ENCODE data around the gene BCL2A1.
"Not testable (repeated sequence)": the region's sequence is repeated elsewhere in the genome, so short reads cannot be mapped to it uniquely, and the experiment has no call there.

Gene BCL2A1

DNA sequence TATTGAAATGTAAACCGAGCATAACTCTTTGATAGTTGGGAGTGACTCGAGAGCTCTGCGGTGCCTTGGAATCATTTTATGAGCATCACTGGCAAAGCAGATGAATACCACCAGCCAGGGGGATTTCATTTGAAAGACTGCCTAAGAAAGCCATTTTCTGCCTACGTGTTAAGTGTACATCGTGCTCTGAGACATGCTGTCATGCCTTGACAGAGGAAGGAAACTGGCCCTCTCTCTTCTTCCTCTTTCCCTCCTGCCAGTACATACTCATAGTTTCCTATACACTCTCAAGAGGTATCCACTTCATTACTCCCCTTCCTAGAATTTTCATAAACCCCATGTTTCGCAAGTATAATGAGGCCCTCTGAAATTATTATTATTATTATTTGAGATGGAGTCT is 8.8 kb downstream of the BCL2A1 start:
- no peak for DNase-seq (ENCODE audit: low read depth in 1 of 2, low spot score in 1 of 2)

DNA sequence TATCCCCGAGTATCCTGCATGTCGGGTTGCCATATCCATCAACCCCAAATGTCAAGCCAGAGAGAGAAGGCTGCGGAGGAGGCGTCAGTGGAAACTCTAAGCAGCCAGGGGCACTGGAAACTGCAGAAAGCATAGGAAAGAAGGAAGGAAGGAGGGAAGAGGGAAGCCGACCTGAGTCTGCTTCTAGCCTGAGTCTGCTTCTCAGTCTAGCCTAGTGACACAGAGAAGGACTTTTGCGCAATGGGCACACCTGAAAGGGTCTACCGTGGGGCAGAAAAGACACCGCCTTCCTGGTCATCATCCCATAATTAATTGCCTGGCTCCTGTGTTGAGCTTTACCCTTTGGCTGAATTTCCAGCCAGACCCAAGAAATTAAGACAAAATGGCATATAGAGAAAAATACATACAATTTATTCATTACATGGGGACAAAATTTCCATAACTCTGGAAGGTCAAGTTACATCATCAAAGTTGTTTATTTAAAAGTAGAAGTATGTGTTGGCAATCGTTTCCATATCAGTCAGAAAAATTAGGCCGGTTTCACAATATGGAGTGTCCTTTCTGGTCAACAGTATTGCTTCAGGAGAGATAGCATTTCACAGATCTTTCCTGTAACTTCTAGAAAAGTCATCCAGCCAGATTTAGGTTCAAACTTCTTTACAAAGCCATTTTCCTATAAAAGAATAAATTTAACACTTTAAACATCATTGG is 10.3 kb downstream of the BCL2A1 start:
- DNase-seq (ENCODE audit: low read depth in 1 of 2, low spot score in 1 of 2) = no peak

- DNase-seq (ENCODE audit: low read depth in 1 of 2, low spot score in 1 of 2) = no peak
Measured at GRCh38 chr15:79957741-79958140, 13.3 kb downstream of the BCL2A1 start.

DNA sequence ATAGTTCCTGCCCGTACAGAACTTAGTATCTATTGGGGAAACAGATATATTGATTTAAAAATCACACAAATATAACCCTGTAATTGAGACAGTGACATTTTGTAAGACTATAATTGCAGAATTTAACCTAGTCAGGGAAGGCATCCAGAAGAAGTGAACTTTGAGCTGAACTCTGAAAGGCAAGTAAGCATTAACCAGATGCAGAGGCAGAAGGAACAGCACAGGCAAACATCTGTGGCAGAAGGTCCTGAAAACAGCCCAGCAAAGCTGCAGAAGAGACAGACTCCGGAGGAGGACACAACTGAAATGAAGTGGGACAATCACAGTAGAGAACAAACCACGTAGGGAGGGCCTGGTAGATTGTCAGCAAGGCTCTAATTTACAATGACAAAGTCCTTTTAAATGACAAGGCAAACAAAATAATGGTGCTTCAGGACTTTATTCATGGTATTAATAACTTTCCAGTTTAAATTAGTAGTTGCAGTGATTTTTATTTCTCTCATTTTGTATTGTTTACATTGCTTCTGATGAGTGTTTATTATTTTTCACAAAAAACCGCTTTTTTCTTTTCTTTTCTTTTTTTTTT is 14.5 kb downstream of the BCL2A1 start:
- DNase-seq (ENCODE audit: low read depth in 1 of 2, low spot score in 1 of 2) = no peak

DNA sequence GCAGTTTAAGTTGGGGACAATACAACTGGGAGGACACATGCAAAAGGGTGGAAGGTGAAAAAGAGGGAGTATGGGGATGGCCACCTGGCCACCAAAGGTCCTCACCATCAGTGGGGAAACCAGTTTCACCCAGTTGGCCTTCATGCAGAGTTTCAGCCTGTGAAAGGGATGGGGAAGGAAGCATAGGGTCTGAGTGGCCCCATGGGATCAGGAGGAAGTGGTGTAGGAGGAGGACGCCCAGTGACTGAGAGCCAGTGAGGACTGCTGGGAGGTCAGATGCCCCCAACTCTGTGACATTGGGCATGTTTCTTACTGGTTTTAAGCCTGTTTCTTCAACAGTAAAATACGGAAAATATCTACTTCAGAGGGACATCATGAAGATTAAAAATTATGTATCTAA is 16.3 kb downstream of the BCL2A1 start:
- DNase-seq (ENCODE audit: low read depth in 1 of 2, low spot score in 1 of 2) = no peak

DNA sequence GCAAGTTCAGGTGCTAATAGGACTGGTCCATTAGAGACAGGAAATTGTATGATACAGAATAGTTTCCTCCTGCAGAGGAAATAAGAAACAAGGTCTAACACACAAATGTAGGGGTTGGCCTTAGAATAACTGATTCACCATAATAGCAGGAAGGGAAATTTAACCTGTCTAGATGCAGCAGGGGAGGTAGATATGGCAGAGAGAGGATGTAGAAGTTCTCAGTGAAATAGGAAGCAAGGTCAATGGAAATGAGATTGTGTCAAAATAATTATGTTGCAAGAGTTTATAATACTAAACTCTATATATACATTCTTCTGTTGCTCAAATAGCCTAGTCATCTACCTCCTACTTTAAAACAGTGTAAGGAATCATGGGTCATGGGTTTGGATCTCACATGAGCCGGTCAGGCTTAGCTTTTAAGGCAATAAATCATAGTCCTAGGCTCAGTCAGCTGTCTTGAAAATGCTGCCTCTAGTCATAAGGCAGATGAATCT is 17.0 kb downstream of the BCL2A1 start:
- no peak for DNase-seq (ENCODE audit: low read depth in 1 of 2, low spot score in 1 of 2)

- DNase-seq (ENCODE audit: low read depth in 1 of 2, low spot score in 1 of 2) = no peak
Measured at GRCh38 chr15:79952329-79952728, 18.7 kb downstream of the BCL2A1 start.

- no peak for DNase-seq (ENCODE audit: low read depth in 1 of 2, low spot score in 1 of 2)
Measured at GRCh38 chr15:79950247-79950646, 20.7 kb downstream of the BCL2A1 start.

GRCh38 chr15:79948761-79949160 is 22.2 kb downstream of the BCL2A1 start:
- no peak for DNase-seq (ENCODE audit: low read depth in 1 of 2, low spot score in 1 of 2)

- no peak for DNase-seq (ENCODE audit: low read depth in 1 of 2, low spot score in 1 of 2)
Measured at GRCh38 chr15:79948095-79948695, 22.8 kb downstream of the BCL2A1 start.

DNA sequence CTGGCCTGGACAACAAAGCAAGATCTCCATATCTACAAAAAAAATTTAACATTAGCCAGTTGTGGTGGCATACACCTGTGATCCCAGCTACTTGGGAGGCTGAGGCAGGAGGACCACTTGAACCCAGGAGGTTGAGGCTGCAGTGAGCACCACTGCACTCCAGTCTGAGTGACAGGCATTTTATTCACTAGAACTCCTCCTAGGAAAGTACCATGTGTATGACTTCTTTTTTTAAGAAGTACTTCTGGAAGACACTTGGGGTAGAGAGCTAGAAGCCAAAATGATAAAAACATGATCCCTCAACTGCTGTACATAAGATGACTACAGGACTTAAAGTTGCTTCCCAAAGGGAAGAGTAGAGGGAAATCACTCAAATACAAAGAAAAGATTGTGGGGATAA is 24.0 kb downstream of the BCL2A1 start:
- DNase-seq (ENCODE audit: low read depth in 1 of 2, low spot score in 1 of 2) = no peak

DNA sequence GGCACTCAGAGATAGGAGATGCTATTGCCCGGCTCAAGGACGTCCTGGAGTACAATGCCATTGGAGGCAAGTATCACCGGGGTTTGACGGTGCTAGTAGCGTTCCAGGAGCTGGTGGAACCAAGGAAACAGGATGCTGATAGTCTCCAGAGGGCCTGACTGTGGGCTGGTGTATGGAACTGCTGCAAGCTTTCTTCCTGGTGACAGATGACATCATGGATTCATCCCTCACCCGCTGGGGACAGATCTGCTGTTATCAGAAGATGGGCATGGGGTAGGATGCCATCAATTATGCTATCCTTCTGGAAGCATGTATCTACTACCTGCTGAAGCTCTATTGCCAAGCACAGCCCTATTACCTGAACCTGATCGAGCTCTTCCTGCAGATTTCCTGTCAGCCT is 26.4 kb downstream of the BCL2A1 start:
- DNase-seq (ENCODE audit: low read depth in 1 of 2, low spot score in 1 of 2) = no peak

GRCh38 chr15:79943820-79944219 is 27.2 kb downstream of the BCL2A1 start:
- DNase-seq (ENCODE audit: low read depth in 1 of 2, low spot score in 1 of 2) = no peak

DNA sequence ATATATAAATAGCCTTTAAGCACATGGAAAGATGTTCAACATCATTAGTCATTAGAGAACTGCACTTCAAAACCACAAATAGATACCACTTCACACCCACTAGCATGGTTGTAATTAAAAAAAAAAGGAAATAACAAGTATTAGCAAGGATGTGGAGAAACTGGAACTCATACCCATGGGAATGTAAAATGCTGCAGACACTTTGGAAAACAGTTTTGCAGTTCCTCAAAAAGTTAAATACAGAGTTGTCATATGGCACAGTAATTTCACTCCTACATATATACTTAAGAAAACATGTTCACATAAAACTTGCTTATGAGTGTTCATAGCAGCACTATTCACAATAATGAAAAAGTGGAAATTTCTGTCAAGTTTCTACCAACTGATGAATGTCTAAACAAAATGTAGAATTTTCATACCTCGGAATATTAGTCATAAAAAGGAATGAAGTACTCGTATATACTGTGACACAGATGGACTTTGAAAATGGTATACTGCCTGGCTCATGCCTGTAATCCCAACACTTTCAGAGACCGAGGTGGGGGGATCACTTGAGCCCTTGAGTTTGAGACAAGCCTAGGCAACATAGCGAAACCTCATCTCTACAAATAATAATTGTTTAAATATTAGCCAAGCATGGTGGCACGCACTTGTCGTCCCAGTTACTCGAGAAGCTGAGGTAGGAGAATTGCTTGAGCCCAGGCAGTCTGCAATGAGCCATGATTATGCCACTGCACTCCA is 28.1 kb downstream of the BCL2A1 start:
- no peak for DNase-seq (ENCODE audit: low read depth in 1 of 2, low spot score in 1 of 2)

GRCh38 chr15:79939399-79939798 is 31.6 kb downstream of the BCL2A1 start:
- DNase-seq (ENCODE audit: low read depth in 1 of 2, low spot score in 1 of 2) = no peak

GRCh38 chr15:79938143-79938542 is 32.9 kb downstream of the BCL2A1 start:
- no peak for DNase-seq (ENCODE audit: low read depth in 1 of 2, low spot score in 1 of 2)

DNA sequence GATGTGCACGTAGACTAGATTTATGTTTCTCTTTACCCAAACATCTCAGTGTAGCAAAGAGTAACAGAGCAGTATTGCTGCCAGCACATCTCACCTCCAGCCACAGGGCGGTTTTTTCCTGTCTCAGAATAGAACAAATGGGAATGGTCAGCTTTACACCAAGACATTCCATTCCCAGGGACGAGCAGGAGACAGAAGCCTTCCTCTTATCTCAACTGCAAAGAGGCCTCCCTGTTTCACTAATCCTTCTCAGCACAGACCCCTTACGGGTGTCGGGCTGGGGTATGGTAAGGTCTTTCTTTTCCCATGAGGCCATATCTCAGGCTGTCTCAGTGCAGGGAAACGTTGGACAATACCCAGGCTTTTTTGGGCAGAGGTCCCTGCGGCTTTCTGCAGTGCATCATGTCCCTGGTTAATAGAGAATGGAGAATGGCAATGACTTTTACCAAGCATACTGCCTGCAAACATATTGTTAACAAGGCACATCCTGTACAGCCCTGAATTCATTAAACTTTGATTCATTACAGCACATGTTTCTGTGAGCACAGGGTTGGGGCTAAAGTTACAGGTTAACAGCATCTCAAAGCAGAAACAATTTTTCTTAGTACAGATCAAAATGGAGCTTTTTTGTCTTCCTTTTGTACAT is 35.3 kb downstream of the BCL2A1 start:
- DNase-seq (ENCODE audit: low read depth in 1 of 2, low spot score in 1 of 2) = not testable (repeated sequence)

DNA sequence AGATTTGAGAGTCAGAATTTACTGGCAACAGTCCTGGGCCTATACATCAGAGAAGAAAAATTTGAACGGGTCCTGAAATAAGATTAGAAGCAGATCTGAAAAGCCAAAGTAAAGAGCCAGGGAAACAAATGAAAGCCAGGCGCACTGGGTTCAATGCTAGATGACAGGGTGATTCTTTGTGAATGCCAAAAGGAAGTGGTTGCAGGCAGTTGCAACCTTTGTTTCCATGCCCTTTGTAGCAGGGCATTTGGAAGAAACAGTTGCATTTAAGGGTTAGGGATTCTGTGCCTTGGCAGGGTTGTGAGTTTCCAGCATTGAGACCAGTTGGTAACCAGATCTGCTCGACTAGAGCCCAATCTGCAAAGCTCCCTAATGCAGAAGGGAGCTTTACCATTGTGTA is 37.8 kb downstream of the BCL2A1 start:
- DNase-seq (ENCODE audit: low read depth in 1 of 2, low spot score in 1 of 2) = no peak

DNA sequence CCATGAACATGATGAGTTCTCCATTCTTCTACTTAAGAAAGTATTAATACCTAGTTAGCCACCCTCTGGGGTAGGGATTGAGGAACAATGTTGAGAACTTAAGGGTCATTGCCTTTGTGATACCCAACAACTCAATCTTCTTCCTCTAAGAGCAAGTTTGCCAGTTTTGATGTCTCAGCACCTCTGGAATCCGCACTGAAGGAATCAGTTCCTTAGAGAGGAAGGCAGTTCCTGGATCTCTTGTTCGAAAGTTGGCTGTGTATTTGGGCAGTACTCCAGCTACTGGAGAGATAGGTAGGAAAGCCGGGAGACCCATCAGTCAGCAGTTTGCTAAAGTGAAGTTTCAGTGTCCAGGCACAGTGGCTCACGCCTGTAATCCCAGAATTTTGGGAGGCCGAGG is 38.5 kb downstream of the BCL2A1 start:
- DNase-seq (ENCODE audit: low read depth in 1 of 2, low spot score in 1 of 2) = no peak

DNA sequence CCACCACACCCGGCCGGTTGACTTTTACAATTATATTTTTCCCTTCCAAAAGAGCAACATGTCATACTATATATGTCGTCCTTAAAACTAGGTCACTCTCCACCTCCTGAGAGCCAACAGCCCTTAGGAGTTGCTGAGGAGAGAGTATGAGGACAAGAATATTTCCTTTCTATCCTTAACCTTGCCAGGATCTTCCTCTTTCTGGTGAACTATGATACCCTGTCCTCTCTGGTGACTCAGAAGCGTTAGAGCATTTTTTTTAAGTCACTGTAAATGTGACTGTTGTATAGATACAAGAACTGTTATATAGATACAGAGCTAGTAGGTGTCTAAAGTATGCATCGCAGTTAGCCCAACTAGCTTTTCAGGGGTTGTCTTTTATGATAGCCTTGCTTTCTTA is 40.5 kb downstream of the BCL2A1 start:
- no peak for DNase-seq (ENCODE audit: low read depth in 1 of 2, low spot score in 1 of 2)

GRCh38 chr15:79929412-79929811 is 41.6 kb downstream of the BCL2A1 start:
- no peak for DNase-seq (ENCODE audit: low read depth in 1 of 2, low spot score in 1 of 2)

Data from activated CD4-positive, alpha-beta T cell treated with anti-CD3 and anti-CD28 coated beads, Interleukin-2, amount 50 U/mL, for 24 hours (primary cell).